Chondrocyte (in vitro differentiated cells): ENCODE data around the gene ZNF154. TPM values are rescaled to one million over a fixed set of nuclear protein-coding genes. Genes with fewer than 3 reads are reported as not detected.

Experiments used
- DNase-seq: peaks from one replicate; pipeline ENCODE4 v3.0.0; 2021; ENCODE audit warnings: mixed read lengths, low spot score
- H3K27ac Mint-ChIP-seq: one replicate; pipeline ENCODE4 v1.8.0; 2021; ENCODE audit warnings: mild to moderate bottlenecking, moderate library complexity, mixed read lengths; ENCODE audit not compliant: unreplicated experiment
- H3K27me3 Mint-ChIP-seq: 2 replicates; pipeline ENCODE4 v1.8.0; 2021; ENCODE audit warnings: low read depth, mixed read lengths
- H3K36me3 Mint-ChIP-seq: 2 replicates; pipeline ENCODE4 v1.8.0; 2021; ENCODE audit warnings: low read depth, mixed read lengths
- H3K4me1 Mint-ChIP-seq: 2 replicates; pipeline ENCODE4 v1.8.0; 2021; ENCODE audit warnings: low read depth, mild to moderate bottlenecking, mixed read lengths
- H3K4me3 Mint-ChIP-seq: one replicate; pipeline ENCODE4 v1.8.0; 2021; ENCODE audit warnings: mild to moderate bottlenecking, moderate library complexity, mixed read lengths; ENCODE audit not compliant: unreplicated experiment
- H3K9me3 Mint-ChIP-seq: 2 replicates; pipeline ENCODE4 v1.8.0; 2021; ENCODE audit warnings: low read depth, mixed read lengths
- CTCF ChIP-seq: fragments of 200-600 bp; sonication (generic); IDR thresholded peaks from 2 replicates; pipeline ENCODE4 v1.5.0; 2021; ENCODE audit warnings: antibody characterized with exemption, mild to moderate bottlenecking, moderate library complexity
- long read RNA-seq: library from polyadenylated mRNA; stranded (forward); transcript quantifications from one replicate; pipeline ENCODE4 v2.0.0, GENCODE V29; 2021
- total RNA-seq: library from RNA; stranded (reverse); gene quantifications from 3 replicates; pipeline ENCODE4 v1.2.1, GENCODE V29; 2021

The ZNF154 gene
- 15.7 to 16.3 TPM (median 15.7 TPM) in 3 replicates for total RNA-seq
- long read RNA-seq, full-length matches to known transcripts, result 8 of 16 reads
- long read RNA-seq, partial matches to known transcripts, result 5 of 16 reads
- long read RNA-seq, other reads (novel, unspliced or antisense), result 3 of 16 reads

GRCh38 chr19:57708641-57709361 is at the start of gene ZNF154:
TSS of gene ZNF154 (minus strand) at chr19:57709204. CDS start at chr19:57708971, 233 bp downstream.
- peak; percentile 93 for DNase-seq
- no peaks in the 10 kb centered on the region for H3K27me3 Mint-ChIP-seq
- peaks cover 29% of the 10 kb centered on the region for H3K36me3 Mint-ChIP-seq
- peak within 1 kb of the TSS; percentile 93 for H3K27ac Mint-ChIP-seq
- H3K4me3 Mint-ChIP-seq, result peak within 1 kb of the TSS; percentile 87
- peaks cover 21% of the 10 kb centered on the region for H3K9me3 Mint-ChIP-seq
- TF ChIP-seq CTCF, result no peak
- peaks cover 40% of the 10 kb centered on the region for H3K4me1 Mint-ChIP-seq

- Mint-ChIP-seq H3K4me1 (no peaks in the 10 kb centered on the region), H3K27ac (no peak overlapping the region), H3K4me3 (no peak overlapping the region), H3K27me3 (no peaks in the 10 kb centered on the region), H3K9me3 (peaks cover 36% of the 10 kb centered on the region), H3K36me3 (peaks cover 58% of the 10 kb centered on the region)
- DNase-seq, result no peak
- no peak for TF ChIP-seq CTCF
Observed at GRCh38 chr19:57757941-57758340, 48.9 kb upstream of the ZNF154 start.

- no peaks in the 10 kb centered on the region for H3K27me3 Mint-ChIP-seq
- DNase-seq, result no peak
- peaks cover 73% of the 10 kb centered on the region for H3K36me3 Mint-ChIP-seq
- H3K4me3 Mint-ChIP-seq, result no peak overlapping the region
- H3K4me1 Mint-ChIP-seq, result no peaks in the 10 kb centered on the region
- H3K27ac Mint-ChIP-seq, result no peak overlapping the region
- TF ChIP-seq CTCF, result no peak
- H3K9me3 Mint-ChIP-seq, result peaks cover 55% of the 10 kb centered on the region
Observed at GRCh38 chr19:57755031-57755430, 46.0 kb upstream of the ZNF154 start.

GRCh38 chr19:57754091-57754673 is 45.2 kb upstream of the ZNF154 start:
- H3K27ac Mint-ChIP-seq, result no peak overlapping the region
- no peak for TF ChIP-seq CTCF
- peaks cover 75% of the 10 kb centered on the region for H3K36me3 Mint-ChIP-seq
- H3K4me3 Mint-ChIP-seq, result no peak overlapping the region
- no peaks in the 10 kb centered on the region for H3K27me3 Mint-ChIP-seq
- DNase-seq, result no peak
- H3K4me1 Mint-ChIP-seq, result peaks cover 5% of the 10 kb centered on the region
- peaks cover 62% of the 10 kb centered on the region for H3K9me3 Mint-ChIP-seq

GRCh38 chr19:57748029-57748428 is 39.0 kb upstream of the ZNF154 start:
- Mint-ChIP-seq H3K4me1 (peaks cover 24% of the 10 kb centered on the region), H3K27ac (peak overlapping the region; percentile 17), H3K9me3 (peaks cover 42% of the 10 kb centered on the region), H3K36me3 (peaks cover 51% of the 10 kb centered on the region), H3K4me3 (peak overlapping the region; percentile 94), H3K27me3 (no peaks in the 10 kb centered on the region)
- no peak for DNase-seq
- no peak for TF ChIP-seq CTCF
